GM10266 (cell line): ENCODE results near the gene TBC1D1.

ENCODE experiments used
- DNase-seq: peaks from one replicate; pipeline ENCODE4 v3.0.0; 2012; ENCODE audit errors: extremely low spot score
- CTCF ChIP-seq: IDR thresholded peaks from 2 replicates; pipeline ENCODE4 v1.5.1; 2012; ENCODE audit warnings: mild to moderate bottlenecking, low read depth; ENCODE audit not compliant: control insufficient read depth, insufficient read depth; ENCODE audit errors: missing control alignments

Gene TBC1D1

GRCh38 chr4:37896206-37896860, 5.4 kb downstream of the TBC1D1 start:
- DNase-seq: peak; percentile 46
- no peak for TF ChIP-seq CTCF

GRCh38 chr4:37902212-37902611, 11.3 kb downstream of the TBC1D1 start:
- no peak for TF ChIP-seq CTCF
- no peak for DNase-seq

GRCh38 chr4:37902738-37903693, 12.1 kb downstream of the TBC1D1 start:
- no peak for TF ChIP-seq CTCF
- no peak for DNase-seq

- DNase-seq: no peak
- no peak for TF ChIP-seq CTCF
Observed at GRCh38 chr4:37903901-37904300, 13.0 kb downstream of the TBC1D1 start.

GRCh38 chr4:37904824-37905223, 13.9 kb downstream of the TBC1D1 start:
- no peak for DNase-seq
- TF ChIP-seq CTCF: no peak

- DNase-seq: no peak
- no peak for TF ChIP-seq CTCF
Observed at GRCh38 chr4:37905533-37906169, 14.8 kb downstream of the TBC1D1 start.
